ENCODE measurements around the gene MUC5AC. TPM values are rescaled to one million over a fixed set of nuclear protein-coding genes. Genes with fewer than 3 reads are reported as not detected.

Gene MUC5AC
- total RNA-seq, 4 donors from 2014 or later: not detected

GRCh38 chr11:1197886-1198560, 40.3 kb downstream of the MUC5AC start:
- Histone ChIP-seq H3K27me3 (peaks cover 52% of the 10 kb centered on the region), H3K27ac (no peak overlapping the region), H3K4me3 (no peak overlapping the region), H3K9me3 (no peaks in the 10 kb centered on the region), H3K4me1 (peaks cover 2 to 16% (median 12%) of the 10 kb centered on the region in 4 donors), H3K36me3 (no peaks in the 10 kb centered on the region)
- TF ChIP-seq CTCF (IDR thresholded peaks at IDR 0.05) (no peak), POLR2AphosphoS5 (IDR thresholded peaks at IDR 0.05) (no peak), EP300 (IDR thresholded peaks at IDR 0.05; ENCODE audit: low read depth) (no peak), POLR2A (IDR thresholded peaks at IDR 0.05) (no peak)
- in situ Hi-C loops (cut with MboI; ENCODE audit: low pct_ligation_motif_present in 1 of 4, low pct_unique_long_range_greater_than_20kb in 1 of 4, low sequenced_read_pairs in 3 of 4): no loop called here
- peak; percentile 6 for DNase-seq
- intact Hi-C loops (cut with DNase I; ENCODE audit: low total_unique reads): no loop called here
- WGBS, 2 donors (ENCODE audit: low coverage in 1 of 2): 82% methylated on average over 26 of the region's 33 CpGs; no CpG with 5 or more reads in 1 of the 2 donors

GRCh38 chr11:1198561-1199240, 40.9 kb downstream of the MUC5AC start:
- intact Hi-C loops (cut with DNase I; ENCODE audit: low total_unique reads) (no loop called here), in situ Hi-C loops (cut with MboI; ENCODE audit: low pct_ligation_motif_present in 1 of 4, low pct_unique_long_range_greater_than_20kb in 1 of 4, low sequenced_read_pairs in 3 of 4) (no loop called here)
- Histone ChIP-seq H3K36me3 (no peaks in the 10 kb centered on the region), H3K4me1 (peaks cover 9 to 22% (median 18%) of the 10 kb centered on the region in 4 donors), H3K27ac (no peak overlapping the region), H3K27me3 (peaks cover 52% of the 10 kb centered on the region), H3K9me3 (no peaks in the 10 kb centered on the region), H3K4me3 (no peak overlapping the region)
- WGBS, 2 donors (ENCODE audit: low coverage in 1 of 2): 55% methylated on average over 16 of the region's 26 CpGs; no CpG with 5 or more reads in 1 of the 2 donors
- TF ChIP-seq EP300 (IDR thresholded peaks at IDR 0.05; ENCODE audit: low read depth): no peak
- TF ChIP-seq POLR2A (IDR thresholded peaks at IDR 0.05): no peak
- TF ChIP-seq CTCF (IDR thresholded peaks at IDR 0.05): no peak
- TF ChIP-seq POLR2AphosphoS5 (IDR thresholded peaks at IDR 0.05): no peak
- peak; percentile 4 for DNase-seq

GRCh38 chr11:1199241-1199750, 41.5 kb downstream of the MUC5AC start:
- Histone ChIP-seq H3K4me1 (peaks cover 10 to 24% (median 21%) of the 10 kb centered on the region in 4 donors), H3K27ac (no peak overlapping the region), H3K4me3 (no peak overlapping the region), H3K27me3 (peaks cover 52% of the 10 kb centered on the region), H3K36me3 (no peaks in the 10 kb centered on the region), H3K9me3 (no peaks in the 10 kb centered on the region)
- WGBS, 2 donors (ENCODE audit: low coverage in 1 of 2): 47% methylated on average over 26 of the region's 27 CpGs; no CpG with 5 or more reads in 1 of the 2 donors
- intact Hi-C loops (cut with DNase I; ENCODE audit: low total_unique reads): no loop called here
- in situ Hi-C loops (cut with MboI; ENCODE audit: low pct_ligation_motif_present in 1 of 4, low pct_unique_long_range_greater_than_20kb in 1 of 4, low sequenced_read_pairs in 3 of 4): no loop called here
- DNase-seq: no peak
- TF ChIP-seq POLR2A (IDR thresholded peaks at IDR 0.05) (no peak), POLR2AphosphoS5 (IDR thresholded peaks at IDR 0.05) (no peak), CTCF (IDR thresholded peaks at IDR 0.05) (no peak), EP300 (IDR thresholded peaks at IDR 0.05; ENCODE audit: low read depth) (no peak)

Measured in transverse colon (tissue), 4 donors.